BE2C (cell line): ENCODE results near the gene PRPF4.
A peak's percentile ranks its signal among the peaks of the same experiment; 100 is the strongest.

ENCODE experiments used
- DNase-seq: peaks from one replicate; pipeline ENCODE4 v3.0.0-alpha.2; 2020
- H3K27me3 ChIP-seq: fragments of 250-450 bp; sonication (Bioruptor Pico); 2 replicates; pipeline ENCODE4 v1.5.1; 2020; ENCODE audit warnings: mild to moderate bottlenecking
- H3K36me3 ChIP-seq: fragments of 250-450 bp; sonication (Bioruptor Pico); 2 replicates; pipeline ENCODE4 v1.5.1; 2020; ENCODE audit warnings: mild to moderate bottlenecking
- H3K4me1 ChIP-seq: fragments of 250-450 bp; sonication (Bioruptor Pico); 2 replicates; pipeline ENCODE4 v1.5.1; 2020
- H3K4me3 ChIP-seq: 2 replicates; pipeline ENCODE4 v1.5.1; 2011; ENCODE audit warnings: low read depth, low read length
- H3K9me3 ChIP-seq: fragments of 250-450 bp; sonication (Bioruptor Pico); 2 replicates; pipeline ENCODE4 v1.5.1; 2020
- TF ChIP-seq, protein P1 (sequence below): IDR thresholded peaks from 2 replicates; pipeline ENCODE4 v1.5.1; 2012; ENCODE audit warnings: mild to moderate bottlenecking, low read depth, low read length

The PRPF4 gene

DNA sequence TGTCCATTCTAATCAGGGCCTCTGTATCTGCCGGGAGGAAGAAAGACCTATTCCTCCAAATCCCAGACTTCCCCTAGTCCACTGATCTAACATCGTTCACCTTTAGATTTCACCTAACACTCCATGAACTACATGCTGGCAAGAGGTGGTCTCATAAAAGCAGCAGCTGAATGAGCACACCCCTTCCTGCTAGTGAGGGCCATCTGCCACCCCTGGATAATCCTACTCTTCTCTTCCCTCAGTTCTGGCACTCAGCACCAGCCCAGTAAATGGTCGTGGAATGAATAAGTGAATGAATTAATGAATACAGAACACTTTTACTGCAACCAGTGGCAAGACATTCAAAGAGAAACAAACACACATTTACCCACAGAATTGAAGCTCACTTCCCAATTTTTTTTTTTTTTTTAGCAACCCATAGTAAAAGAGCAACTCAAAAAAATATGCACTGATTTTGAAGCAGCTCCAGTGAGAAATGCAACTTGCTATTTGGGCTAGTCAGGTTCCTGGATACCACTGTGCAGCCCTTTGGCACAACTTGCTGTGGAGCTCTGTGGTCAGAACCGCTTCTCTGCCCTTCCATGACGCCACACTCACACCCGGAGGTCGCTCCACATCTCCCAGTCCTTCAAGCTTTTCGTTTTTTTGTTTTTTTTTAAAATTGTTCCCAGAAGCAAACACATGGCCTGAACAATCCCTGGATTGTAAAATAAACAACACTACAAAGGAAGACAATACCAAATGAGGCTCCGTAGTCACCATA, 21.5 kb downstream of the PRPF4 start:
- TF ChIP-seq, protein P1, sequence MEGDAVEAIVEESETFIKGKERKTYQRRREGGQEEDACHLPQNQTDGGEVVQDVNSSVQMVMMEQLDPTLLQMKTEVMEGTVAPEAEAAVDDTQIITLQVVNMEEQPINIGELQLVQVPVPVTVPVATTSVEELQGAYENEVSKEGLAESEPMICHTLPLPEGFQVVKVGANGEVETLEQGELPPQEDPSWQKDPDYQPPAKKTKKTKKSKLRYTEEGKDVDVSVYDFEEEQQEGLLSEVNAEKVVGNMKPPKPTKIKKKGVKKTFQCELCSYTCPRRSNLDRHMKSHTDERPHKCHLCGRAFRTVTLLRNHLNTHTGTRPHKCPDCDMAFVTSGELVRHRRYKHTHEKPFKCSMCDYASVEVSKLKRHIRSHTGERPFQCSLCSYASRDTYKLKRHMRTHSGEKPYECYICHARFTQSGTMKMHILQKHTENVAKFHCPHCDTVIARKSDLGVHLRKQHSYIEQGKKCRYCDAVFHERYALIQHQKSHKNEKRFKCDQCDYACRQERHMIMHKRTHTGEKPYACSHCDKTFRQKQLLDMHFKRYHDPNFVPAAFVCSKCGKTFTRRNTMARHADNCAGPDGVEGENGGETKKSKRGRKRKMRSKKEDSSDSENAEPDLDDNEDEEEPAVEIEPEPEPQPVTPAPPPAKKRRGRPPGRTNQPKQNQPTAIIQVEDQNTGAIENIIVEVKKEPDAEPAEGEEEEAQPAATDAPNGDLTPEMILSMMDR, result no peak
- Histone ChIP-seq H3K9me3 (no peaks in the 10 kb centered on the region), H3K36me3 (peaks cover 21% of the 10 kb centered on the region), H3K4me1 (no peaks in the 10 kb centered on the region; the same call in 1 of the 2 replicates), H3K4me3 (no peak overlapping the region), H3K27me3 (no peaks in the 10 kb centered on the region)
- DNase-seq, result no peak

DNA sequence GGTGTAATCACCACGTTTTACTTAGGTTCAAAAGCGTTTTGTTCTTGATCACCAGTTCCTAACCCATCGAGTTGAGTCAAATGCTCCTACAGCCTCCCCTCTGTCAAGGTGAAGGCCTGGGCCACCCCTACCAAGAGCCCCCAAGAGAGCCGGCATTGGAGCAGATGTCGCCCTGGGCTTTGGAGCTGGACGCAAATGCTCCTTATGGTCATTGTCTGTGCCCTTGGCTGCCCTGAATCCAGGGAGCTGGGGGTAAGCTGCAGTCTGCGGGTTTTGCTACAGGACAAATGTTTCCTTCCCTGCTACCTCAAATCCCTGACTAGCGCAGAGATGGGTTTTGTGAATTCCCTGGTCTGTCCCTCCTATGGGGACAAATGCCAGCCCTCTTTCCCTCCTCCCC, 22.9 kb downstream of the PRPF4 start:
- DNase-seq, result no peak
- H3K36me3 ChIP-seq, result peaks cover 8% of the 10 kb centered on the region
- H3K9me3 ChIP-seq, result no peaks in the 10 kb centered on the region

DNA sequence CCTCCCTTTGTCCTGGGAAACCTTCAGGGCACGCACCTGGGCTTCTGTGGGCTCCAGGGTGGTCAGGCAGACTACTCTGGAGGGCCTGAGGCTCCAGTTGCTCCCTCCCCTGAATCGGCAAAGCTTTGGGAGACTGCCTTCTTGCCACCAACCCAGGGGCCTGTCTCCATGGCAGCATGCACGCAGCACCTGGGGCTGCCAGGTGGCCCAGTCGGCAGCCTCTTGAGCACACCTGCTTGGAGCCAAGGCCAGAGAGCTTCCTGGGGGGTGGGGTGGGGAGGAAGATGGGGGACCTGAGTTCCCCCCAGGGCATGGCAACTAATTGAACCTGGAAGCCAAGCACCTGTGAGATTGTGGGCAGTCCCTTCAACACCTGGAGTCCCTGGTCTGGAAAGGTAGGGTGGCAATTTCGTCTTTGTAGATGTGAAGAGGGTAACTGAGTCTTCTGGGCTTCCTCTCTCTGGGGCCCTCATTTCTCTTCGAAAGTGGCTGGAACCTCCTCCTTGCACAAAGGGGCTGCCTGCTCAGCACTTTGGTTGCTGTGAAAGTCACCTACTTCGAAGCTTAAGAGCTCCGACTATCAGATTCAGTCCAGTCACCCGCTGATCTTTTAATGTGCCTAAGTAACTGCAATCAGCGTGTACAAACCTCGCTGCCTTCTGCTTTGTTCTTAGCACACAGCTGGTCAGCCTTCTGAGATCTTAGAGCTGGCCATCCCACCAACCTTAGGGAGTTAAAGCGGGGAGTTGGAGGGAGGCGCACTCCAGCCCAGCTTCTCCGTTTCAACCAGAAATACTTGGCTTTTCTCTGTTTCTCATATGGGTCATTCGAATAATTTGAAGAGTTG, 23.7 kb downstream of the PRPF4 start:
- TF ChIP-seq, protein P1, result no peak
- Histone ChIP-seq H3K36me3 (no peaks in the 10 kb centered on the region), H3K27me3 (no peaks in the 10 kb centered on the region), H3K4me3 (no peak overlapping the region), H3K9me3 (no peaks in the 10 kb centered on the region), H3K4me1 (no peaks in the 10 kb centered on the region; the same call in 1 of the 2 replicates)
- DNase-seq, result no peak

More for the DNA sequence above, 22.9 kb downstream of the PRPF4 start:
- TF ChIP-seq, protein P1, result no peak
- H3K27me3 ChIP-seq, result no peaks in the 10 kb centered on the region
- no peak overlapping the region for H3K4me3 ChIP-seq
- no peaks in the 10 kb centered on the region; the same call in 1 of the 2 replicates for H3K4me1 ChIP-seq

DNA sequence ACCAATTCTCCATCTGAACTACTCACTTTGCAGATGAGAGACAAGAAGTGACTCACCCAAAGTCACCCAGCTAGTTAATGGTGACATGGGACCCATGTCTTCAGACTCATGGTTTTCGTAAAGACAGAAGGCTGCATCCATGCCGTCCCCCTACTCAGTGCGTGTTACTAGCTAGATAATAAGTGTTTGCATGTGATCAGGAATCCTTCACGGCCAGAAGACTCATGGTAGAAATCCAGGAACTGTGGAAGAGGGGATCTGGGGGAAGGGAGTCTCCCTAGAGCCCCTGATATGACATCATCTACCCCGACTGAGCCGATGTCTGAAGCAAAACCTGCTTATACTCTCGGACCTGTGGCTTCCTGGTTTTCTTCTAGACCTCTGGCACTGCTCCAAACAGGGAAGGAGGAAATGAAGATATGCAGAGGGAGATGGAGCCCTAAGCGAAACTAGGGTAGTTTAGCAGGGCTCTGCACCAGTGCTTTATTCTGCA, 24.4 kb downstream of the PRPF4 start:
- H3K27me3 ChIP-seq, result no peaks in the 10 kb centered on the region
- H3K4me3 ChIP-seq, result no peak overlapping the region
- TF ChIP-seq, protein P1, result no peak
- H3K9me3 ChIP-seq, result no peaks in the 10 kb centered on the region
- DNase-seq, result peak; percentile 27
- H3K36me3 ChIP-seq, result no peaks in the 10 kb centered on the region
- H3K4me1 ChIP-seq, result no peaks in the 10 kb centered on the region; the same call in 1 of the 2 replicates

DNA sequence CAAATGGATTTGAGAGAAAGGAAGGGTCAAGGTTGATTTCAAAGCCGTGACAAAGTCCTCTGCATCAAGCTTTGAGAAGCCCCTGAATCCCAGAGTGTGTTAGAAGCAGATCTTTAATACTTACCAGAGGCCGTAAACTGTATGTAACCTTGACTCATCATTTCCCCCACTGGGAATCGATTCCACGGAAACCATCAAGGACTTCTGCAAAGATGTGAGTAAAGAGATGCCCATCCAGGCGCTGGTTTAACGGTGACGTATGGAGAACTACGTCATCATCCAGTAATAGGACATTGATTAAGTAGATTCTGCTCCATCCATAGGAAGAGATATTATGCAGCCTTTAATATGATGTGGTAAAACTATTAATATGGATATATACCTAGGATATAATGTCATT, 26.1 kb downstream of the PRPF4 start:
- DNase-seq, result no peak
- Histone ChIP-seq H3K27me3 (no peaks in the 10 kb centered on the region), H3K9me3 (no peaks in the 10 kb centered on the region), H3K4me1 (no peaks in the 10 kb centered on the region; the same call in 1 of the 2 replicates), H3K36me3 (no peaks in the 10 kb centered on the region), H3K4me3 (no peak overlapping the region)
- TF ChIP-seq, protein P1, result no peak
